GM19099 (cell line): ENCODE data around the gene PHF8.

ENCODE experiments used
- POLR2A ChIP-seq: IDR thresholded peaks from 3 replicates; pipeline ENCODE4 v1.6.1; 2011; ENCODE audit warnings: low read depth; ENCODE audit not compliant: insufficient read length; ENCODE audit errors: extremely low read depth

Gene PHF8

GRCh38 chrX:54044877-54045338 is 635 bp upstream of the PHF8 start:
- peak; percentile 42 for TF ChIP-seq POLR2A

- peak; percentile 49 for TF ChIP-seq POLR2A
These were observed 640 bp downstream of the PHF8 start for GRCh38 chrX:54043541-54044125.

DNA sequence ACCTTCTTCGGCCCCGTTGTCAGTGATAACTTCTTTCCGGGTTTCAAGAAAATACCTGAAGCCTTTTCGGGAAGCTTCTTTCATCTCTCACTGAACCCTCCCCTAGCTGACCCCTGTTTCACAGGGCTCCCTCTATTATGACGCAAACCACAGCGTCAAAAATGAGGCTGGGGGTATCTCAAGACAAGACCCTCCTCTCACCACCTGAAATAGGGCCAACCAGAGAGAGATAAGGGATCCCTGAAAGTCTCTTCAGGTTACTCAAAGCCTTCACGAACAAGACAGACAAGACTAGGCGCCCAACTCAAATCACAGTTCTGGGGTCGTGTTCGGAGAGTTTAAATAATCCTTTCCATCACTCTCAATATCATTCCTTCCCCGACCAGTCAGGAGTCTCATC is 1.2 kb downstream of the PHF8 start:
- TF ChIP-seq POLR2A = no peak

- TF ChIP-seq POLR2A = no peak
These were observed 1.7 kb downstream of the PHF8 start for GRCh38 chrX:54042609-54043021.

DNA sequence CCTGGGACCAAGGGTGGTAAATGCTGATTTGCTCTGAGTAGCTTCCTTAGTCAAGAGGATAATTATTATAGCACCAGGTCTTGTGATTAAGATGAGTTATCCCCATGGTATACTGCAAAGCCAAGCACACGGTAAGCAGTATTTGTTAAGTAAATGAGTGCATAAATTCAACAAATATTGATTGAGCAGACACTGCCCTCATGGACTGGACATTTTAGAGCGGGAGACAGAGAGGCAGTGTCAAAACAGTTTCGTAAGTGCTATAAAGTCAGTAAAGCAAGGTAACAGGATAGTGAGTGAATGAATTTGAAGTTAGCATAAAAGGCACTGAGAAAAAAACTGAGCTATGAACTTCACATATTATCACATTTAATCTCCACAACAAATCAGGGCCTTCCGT is 13.9 kb downstream of the PHF8 start:
- no peak for TF ChIP-seq POLR2A

GRCh38 chrX:54029529-54030143 is 14.6 kb downstream of the PHF8 start:
- TF ChIP-seq POLR2A = no peak

DNA sequence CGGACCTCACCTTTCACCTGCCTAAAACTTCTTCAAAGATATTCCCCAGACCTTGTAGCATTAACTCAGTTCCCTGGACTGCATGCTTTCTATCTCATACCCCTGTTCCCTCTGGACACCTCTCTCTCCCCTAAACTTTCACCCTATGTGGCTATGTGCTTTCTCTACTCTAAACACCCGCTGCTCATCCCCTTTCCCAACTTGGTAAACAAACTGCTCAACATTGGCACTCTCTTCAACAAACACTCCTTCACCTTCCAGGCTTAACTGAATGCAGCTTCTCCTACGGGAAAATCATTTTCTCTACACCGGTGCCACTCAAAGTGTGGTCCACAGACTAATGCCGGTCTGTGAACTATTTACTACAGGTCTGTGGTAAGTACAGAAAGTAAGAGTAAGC is 19.9 kb downstream of the PHF8 start:
- no peak for TF ChIP-seq POLR2A

GRCh38 chrX:54012830-54013500 is 31.3 kb downstream of the PHF8 start:
- no peak for TF ChIP-seq POLR2A

- TF ChIP-seq POLR2A = no peak
These were observed 36.6 kb downstream of the PHF8 start for GRCh38 chrX:54007682-54008081.

- TF ChIP-seq POLR2A = no peak
These were observed 46.5 kb downstream of the PHF8 start for GRCh38 chrX:53997724-53998123.

- TF ChIP-seq POLR2A = no peak
These were observed 51.7 kb downstream of the PHF8 start for GRCh38 chrX:53992589-53992988.

- no peak for TF ChIP-seq POLR2A
These were observed 54.1 kb downstream of the PHF8 start for GRCh38 chrX:53990171-53990570.

DNA sequence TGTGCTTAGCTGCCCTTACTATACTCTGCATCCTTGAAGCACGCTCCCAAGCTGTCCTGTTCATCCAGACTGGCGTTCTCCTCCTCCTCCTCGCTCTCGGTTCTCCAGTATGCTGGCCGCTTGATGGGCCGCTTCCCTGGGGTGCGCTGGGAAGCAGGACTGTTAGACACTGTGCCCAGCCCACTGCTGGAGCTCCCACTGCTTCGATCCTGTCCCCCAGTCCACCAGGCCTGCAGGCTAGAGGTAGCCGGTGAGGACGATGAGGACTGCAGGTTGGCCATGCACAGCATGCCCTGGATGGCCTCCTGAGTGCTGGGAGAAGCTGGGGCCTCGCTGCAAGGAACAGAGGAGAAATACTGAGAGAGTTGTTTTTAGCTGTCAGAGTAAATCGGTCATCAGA is 59.4 kb downstream of the PHF8 start:
- no peak for TF ChIP-seq POLR2A

GRCh38 chrX:53974529-53974928 is 69.7 kb downstream of the PHF8 start:
- no peak for TF ChIP-seq POLR2A

- TF ChIP-seq POLR2A = no peak
These were observed 74.7 kb downstream of the PHF8 start for GRCh38 chrX:53969540-53969939.

GRCh38 chrX:53950130-53950733 is 94.0 kb downstream of the PHF8 start:
- TF ChIP-seq POLR2A = no peak
